Measurements from ENCODE around the gene BMI1.
A peak's percentile ranks its signal among the peaks of the same experiment; 100 is the strongest.

BMI1 gene

DNA sequence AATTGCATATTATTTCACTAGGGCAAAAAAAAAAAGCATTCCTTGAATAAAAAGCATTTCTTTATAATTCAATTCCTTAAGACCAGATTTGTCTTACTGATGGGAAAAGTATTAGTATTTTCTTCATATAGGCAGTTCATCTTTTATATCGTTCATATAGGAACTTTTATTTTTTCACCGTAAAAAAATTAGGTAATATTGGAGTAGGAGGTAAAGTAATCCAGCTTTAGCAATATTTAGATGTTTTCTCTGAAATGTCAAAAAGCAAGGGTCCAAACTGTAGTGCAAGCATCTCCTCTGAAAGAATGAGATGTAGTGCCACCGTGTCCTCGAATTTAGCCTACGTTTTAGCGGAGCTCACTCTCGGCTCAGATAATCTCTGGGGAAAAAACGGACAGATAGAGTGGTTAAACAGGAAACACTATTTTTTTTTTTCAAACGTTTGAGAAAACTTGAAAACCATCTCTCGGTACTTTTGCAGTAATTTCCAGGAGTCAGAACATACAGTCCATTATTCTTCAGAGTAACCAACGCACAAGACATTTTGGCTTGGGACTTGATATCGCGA lies 18.9 kb downstream of the BMI1 start:
- Histone ChIP-seq H3K4me1 (ENCODE audit: insufficient read depth, low read length) (peaks cover 39% of the 10 kb centered on the region), H3K4me2 (ENCODE audit: insufficient read depth, low read length) (peak overlapping the region; percentile 81), H3K27me3 (ENCODE audit: insufficient read depth, low read length, poor library complexity) (peaks cover 69% of the 10 kb centered on the region), H2AFZ (ENCODE audit: low read depth, low read length) (peak overlapping the region; percentile 78), H3K36me3 (ENCODE audit: insufficient read depth, low read length) (no peaks in the 10 kb centered on the region; the same call in 1 of the 2 replicates), H3K79me2 (ENCODE audit: insufficient read depth, low read length) (no peaks in the 10 kb centered on the region), H3K9me3 (ENCODE audit: insufficient read depth, low read length, severe bottlenecking) (no peaks in the 10 kb centered on the region), H4K20me1 (ENCODE audit: insufficient read depth, low read length) (no peaks in the 10 kb centered on the region), H3K4me3 (ENCODE audit: low read depth in 1 of 2, low read length in 2 of 2) (peak overlapping the region; percentile 78), H3K27ac (ENCODE audit: low read length) (peak overlapping the region; percentile 71), H3K9ac (ENCODE audit: low read depth, low read length) (peak overlapping the region; percentile 95)
- TF ChIP-seq, protein P1, sequence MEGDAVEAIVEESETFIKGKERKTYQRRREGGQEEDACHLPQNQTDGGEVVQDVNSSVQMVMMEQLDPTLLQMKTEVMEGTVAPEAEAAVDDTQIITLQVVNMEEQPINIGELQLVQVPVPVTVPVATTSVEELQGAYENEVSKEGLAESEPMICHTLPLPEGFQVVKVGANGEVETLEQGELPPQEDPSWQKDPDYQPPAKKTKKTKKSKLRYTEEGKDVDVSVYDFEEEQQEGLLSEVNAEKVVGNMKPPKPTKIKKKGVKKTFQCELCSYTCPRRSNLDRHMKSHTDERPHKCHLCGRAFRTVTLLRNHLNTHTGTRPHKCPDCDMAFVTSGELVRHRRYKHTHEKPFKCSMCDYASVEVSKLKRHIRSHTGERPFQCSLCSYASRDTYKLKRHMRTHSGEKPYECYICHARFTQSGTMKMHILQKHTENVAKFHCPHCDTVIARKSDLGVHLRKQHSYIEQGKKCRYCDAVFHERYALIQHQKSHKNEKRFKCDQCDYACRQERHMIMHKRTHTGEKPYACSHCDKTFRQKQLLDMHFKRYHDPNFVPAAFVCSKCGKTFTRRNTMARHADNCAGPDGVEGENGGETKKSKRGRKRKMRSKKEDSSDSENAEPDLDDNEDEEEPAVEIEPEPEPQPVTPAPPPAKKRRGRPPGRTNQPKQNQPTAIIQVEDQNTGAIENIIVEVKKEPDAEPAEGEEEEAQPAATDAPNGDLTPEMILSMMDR (IDR thresholded peaks at IDR 0.05; ENCODE audit: borderline replicate concordance, extremely low read depth, low read length, poor library complexity, severe bottlenecking), result no peak
- no peak for TF ChIP-seq EZH2 (IDR thresholded peaks at IDR 0.05; ENCODE audit: borderline replicate concordance, low read depth, low read length, severe bottlenecking)
- DNase-seq (no peak), ATAC-seq (ENCODE audit: insufficient read depth, low read depth) (peak; percentile 15)

- peak overlapping the region; percentile 76 for H3K27ac ChIP-seq (ENCODE audit: low read length)
- H4K20me1 ChIP-seq (ENCODE audit: insufficient read depth, low read length), result no peaks in the 10 kb centered on the region
- peak overlapping the region; percentile 78 for H3K4me3 ChIP-seq (ENCODE audit: low read depth in 1 of 2, low read length in 2 of 2)
- H3K36me3 ChIP-seq (ENCODE audit: insufficient read depth, low read length), result no peaks in the 10 kb centered on the region; the same call in 1 of the 2 replicates
- ATAC-seq (ENCODE audit: insufficient read depth, low read depth) (peak; percentile 80), DNase-seq (peak; percentile 82)
- H2AFZ ChIP-seq (ENCODE audit: low read depth, low read length), result peak overlapping the region; percentile 78
- H3K27me3 ChIP-seq (ENCODE audit: insufficient read depth, low read length, poor library complexity), result peaks cover 71% of the 10 kb centered on the region
- no peaks in the 10 kb centered on the region for H3K9me3 ChIP-seq (ENCODE audit: insufficient read depth, low read length, severe bottlenecking)
- no peaks in the 10 kb centered on the region for H3K79me2 ChIP-seq (ENCODE audit: insufficient read depth, low read length)
- H3K9ac ChIP-seq (ENCODE audit: low read depth, low read length), result peak overlapping the region; percentile 95
- peaks cover 39% of the 10 kb centered on the region for H3K4me1 ChIP-seq (ENCODE audit: insufficient read depth, low read length)
- H3K4me2 ChIP-seq (ENCODE audit: insufficient read depth, low read length), result peak overlapping the region; percentile 81
- TF ChIP-seq, protein P1 (IDR thresholded peaks at IDR 0.05; ENCODE audit: borderline replicate concordance, extremely low read depth, low read length, poor library complexity, severe bottlenecking), result no peak
- no peak for TF ChIP-seq EZH2 (IDR thresholded peaks at IDR 0.05; ENCODE audit: borderline replicate concordance, low read depth, low read length, severe bottlenecking)
Measured at GRCh38 chr10:22340329-22341189, 19.7 kb downstream of the BMI1 start.

DNA sequence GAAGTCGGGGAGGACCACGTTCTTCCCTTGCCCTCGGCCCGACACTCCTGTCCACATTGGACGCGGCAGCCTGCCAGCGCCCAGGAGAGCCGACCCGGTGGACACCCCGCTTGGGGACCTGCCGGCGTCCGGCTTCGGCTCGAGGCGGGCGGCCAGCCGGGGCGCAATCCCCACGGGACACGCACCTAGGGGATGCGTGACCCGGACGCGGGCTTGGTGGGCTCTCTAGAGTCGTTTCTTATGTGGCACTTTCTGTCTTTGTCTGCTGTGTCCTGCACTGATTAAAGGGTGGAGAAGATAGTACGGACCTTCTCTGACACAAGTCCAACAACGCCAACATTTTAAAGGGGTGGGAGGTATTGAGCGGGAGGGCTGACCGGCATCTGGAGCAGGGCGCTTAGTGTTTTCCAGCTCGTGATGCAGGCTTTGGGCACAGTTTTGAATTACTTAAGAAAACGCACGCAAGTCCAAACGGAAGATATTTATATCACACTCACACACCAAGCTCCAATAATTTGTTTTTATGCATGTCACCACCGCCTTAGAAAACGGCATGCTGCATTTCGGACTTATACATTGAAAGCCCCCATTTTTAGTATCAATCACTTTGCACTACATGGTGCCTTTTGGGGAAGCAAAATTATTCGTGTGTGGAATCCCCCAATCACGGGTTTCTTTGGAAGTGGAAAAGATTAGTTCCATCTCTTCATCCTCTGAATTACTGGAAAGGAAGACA lies 20.5 kb downstream of the BMI1 start:
- no peaks in the 10 kb centered on the region for H3K79me2 ChIP-seq (ENCODE audit: insufficient read depth, low read length)
- H3K4me2 ChIP-seq (ENCODE audit: insufficient read depth, low read length), result peak overlapping the region; percentile 81
- H3K9me3 ChIP-seq (ENCODE audit: insufficient read depth, low read length, severe bottlenecking), result no peaks in the 10 kb centered on the region
- peaks cover 69% of the 10 kb centered on the region for H3K27me3 ChIP-seq (ENCODE audit: insufficient read depth, low read length, poor library complexity)
- H3K27ac ChIP-seq (ENCODE audit: low read length), result no peak overlapping the region; the same call in 1 of the 2 replicates
- DNase-seq, result no peak
- H3K4me3 ChIP-seq (ENCODE audit: low read depth in 1 of 2, low read length in 2 of 2), result peak overlapping the region; percentile 78; a peak in 3 of 4 replicates
- ATAC-seq (ENCODE audit: insufficient read depth, low read depth), result peak; percentile 6; the same call in 1 of the 3 replicates
- H2AFZ ChIP-seq (ENCODE audit: low read depth, low read length), result peak overlapping the region; percentile 78
- H3K9ac ChIP-seq (ENCODE audit: low read depth, low read length), result peak overlapping the region; percentile 95
- peak; percentile 97 for TF ChIP-seq EZH2 (IDR thresholded peaks at IDR 0.05; ENCODE audit: borderline replicate concordance, low read depth, low read length, severe bottlenecking)
- TF ChIP-seq, protein P1 (IDR thresholded peaks at IDR 0.05; ENCODE audit: borderline replicate concordance, extremely low read depth, low read length, poor library complexity, severe bottlenecking), result no peak
- peaks cover 34% of the 10 kb centered on the region for H3K4me1 ChIP-seq (ENCODE audit: insufficient read depth, low read length)
- no peaks in the 10 kb centered on the region for H4K20me1 ChIP-seq (ENCODE audit: insufficient read depth, low read length)
- H3K36me3 ChIP-seq (ENCODE audit: insufficient read depth, low read length), result no peaks in the 10 kb centered on the region; the same call in 1 of the 2 replicates

Data from DND-41 (cell line).